HG02571 (cell line): Measurements from ENCODE around the gene ERVFRD-1.
"Not testable (repeated sequence)": the region's sequence is repeated elsewhere in the genome, so short reads cannot be mapped to it uniquely, and the experiment has no call there.

ENCODE experiments used
- ATAC-seq: cut with Tn5 transposase; IDR thresholded peaks from one replicate; pipeline ENCODE4 v1.9.1; 2021; ENCODE audit warnings: mild to moderate bottlenecking, moderate library complexity; ENCODE audit not compliant: unreplicated experiment

ERVFRD-1 gene

DNA sequence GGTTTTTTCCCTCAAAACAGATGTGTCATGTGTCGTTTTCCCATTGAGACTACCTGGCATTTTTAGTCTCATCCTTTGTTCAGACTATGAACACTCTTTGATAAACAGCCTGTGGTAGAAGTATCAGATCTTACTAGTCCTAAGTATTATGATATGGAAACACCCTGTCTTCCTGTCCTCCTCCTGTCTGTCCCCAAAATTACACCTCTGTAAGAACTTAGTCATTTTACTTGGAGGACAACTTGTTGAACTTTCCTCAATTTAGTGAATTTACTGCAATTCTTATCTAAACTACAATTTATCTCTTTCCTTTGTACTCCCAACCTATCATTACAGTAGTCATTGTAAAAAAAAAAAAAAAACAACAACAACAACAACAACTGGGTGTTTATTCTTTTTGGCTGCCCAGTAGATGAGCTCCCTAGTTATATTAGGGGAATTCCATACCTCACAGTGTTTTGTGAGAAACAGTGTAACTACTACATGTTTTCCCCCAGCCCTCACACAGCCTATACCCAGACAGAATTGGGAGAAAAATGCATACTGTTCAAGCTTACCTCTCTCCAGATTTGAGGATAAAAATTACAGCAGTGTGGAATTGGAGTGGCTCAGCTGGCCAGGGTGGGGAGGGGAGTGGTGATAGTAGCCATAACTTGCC lies 18.5 kb upstream of the ERVFRD-1 start:
- ATAC-seq = peak; percentile 59

DNA sequence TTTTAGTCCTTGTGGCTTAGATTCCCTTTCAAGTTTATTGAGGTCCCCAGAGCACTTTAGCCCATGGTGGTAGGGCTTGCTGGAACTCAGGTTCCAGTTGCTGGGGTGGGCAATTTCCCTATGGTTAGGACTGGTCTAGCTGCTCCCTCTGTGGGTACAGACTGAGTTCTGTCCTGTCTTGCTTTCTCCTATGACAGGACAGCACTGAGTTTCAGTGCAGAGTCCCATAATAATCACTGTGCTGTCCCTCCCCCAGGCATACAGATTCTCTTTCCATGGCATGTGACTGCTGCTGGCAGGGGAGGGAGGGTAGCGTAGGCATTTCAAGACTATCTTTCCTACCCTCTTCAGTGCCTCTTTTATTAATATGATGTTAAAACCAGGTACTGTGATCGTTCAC lies 17.1 kb upstream of the ERVFRD-1 start:
- ATAC-seq = no peak

DNA sequence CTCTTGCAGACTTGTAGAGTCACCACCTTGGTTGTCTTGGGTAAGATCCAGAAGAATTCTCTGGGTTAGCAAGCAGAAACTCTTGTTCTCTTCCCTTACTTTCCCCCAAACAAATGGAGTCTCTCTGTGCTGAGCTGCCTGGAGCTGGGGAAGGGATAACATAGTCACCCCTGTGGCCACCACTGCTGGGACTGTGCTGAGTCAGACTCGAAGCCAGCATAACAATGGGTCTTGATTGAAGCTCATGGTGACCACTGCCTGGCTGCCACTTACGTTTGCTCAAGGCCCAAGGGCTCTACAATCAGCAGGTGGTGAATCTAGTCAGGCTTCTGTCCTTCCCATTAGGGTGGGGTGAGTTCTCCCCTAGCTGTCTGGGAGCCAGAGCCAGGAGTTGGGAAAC lies 15.4 kb upstream of the ERVFRD-1 start:
- no peak for ATAC-seq

DNA sequence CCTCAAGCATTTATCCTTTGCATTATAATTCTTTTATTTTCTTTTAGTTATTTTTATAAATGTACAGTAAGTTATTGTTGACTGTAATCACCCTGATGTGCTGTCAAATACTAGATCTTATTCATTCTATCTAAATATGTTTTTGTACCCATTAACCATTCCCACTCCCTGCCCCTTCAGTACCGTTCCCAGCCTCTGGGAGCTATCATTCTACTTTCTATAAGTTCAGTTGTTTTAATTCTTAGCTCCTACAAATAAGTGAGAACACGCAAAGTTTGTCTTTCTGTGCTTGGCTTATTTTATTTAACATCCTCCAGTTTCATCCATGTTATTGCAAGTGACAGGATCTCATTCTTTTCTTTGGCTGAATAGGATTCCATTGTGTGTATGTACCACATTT lies 12.5 kb upstream of the ERVFRD-1 start:
- no peak for ATAC-seq

DNA sequence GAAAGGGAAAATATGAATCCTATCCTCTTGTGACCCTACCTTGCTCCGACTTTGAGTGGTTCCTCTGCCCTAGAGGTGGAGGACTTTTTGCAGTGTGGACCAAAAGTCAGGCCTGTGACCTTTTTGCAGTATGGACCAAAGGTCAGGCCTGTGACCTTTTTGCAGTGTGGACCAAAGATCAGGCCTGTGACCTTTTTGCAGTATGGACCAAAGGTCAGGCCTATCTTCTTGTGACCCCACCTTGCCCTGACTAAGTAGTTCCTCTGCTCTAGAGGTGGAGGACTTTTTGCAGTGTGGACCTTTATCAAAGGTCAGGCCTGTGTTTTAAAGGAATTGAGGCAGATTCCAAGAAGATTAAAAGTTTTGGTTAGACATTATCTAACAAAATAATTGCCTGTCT lies 10.9 kb upstream of the ERVFRD-1 start:
- ATAC-seq = no peak

DNA sequence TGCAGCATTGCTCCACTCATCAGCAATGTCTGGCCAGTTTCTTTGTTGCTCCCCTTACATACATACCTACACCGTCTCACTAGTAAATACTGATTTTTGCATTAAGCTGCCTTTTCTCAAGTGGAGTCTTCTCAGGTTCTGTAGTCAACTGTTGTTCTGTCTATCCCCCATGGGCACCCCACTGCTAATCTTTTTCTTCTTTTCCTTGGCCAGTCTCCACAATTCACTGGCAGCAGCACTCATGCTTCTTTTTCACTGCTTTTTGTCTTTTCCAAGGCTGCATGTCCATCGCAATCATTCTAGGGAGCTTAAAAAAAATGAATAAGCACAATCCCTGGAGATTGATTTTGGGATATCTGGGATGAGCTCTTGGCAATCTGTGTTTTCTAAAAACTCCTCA lies 10.3 kb upstream of the ERVFRD-1 start:
- ATAC-seq = no peak

DNA sequence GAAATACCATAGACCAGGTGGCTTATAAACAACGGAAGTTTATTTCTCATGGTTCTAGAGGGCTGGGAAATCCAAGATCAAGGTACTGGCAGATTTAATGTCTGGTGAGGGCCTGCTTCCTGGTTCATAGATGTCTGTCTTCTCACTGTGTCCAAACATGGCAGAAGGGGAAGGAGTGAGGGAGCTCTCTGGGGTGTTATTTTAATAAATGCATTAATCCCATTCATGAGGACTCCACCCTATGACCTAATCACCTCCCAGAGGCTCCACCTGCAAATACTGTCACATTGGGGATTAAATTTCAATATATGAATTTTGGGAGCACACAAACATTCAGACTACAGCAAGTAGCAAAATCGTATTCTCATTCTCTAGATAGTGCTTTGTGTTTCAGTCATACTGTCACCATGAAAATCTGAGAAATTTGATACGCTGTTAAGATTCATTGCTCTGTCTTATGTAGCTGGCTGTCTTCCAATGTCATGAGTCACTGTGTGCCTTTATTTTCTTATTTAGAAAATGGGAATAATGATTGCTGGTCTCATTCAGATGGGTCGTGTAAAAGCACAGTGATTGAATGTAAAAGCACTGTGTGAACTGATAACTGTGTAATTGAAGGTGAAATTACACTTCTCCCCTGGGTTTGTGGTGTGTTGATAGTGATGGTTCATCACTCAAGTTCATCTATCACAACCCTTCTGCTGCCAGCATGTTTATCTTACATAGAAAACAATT lies 8.9 kb upstream of the ERVFRD-1 start:
- ATAC-seq = no peak

DNA sequence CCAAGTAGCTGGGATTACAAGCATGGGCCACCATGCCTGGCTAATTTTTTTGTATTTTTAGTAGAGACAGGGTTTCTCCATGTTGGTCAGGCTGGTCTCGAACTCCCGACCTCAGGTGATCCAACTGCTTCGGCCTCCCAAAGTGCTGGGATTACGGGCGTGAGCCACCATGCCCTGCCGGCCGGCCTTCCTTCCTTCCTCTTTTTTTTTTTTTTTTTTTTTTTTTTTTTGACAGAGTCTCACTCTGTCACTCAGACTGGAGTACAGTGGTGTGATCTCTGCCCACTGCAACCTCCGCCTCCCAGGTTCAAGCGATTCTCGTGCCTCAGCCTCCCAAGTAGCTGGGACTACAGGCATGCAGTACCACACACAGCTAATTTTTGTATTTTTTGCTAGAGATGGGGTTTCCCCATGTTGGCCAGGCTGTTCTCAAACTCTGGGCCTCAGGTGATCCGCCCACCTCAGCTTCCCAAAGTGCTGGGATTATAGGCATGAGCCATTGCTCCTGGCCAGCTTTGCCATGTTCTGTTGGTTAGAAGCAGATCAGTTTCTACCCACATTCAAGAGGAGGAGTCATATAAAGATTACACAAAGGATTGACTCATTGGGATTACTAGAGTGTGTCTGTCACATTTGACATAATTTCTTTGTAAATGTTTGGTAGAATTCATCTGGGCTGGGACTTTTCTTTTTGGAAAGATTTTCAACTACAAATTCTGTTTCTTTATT lies 4.4 kb upstream of the ERVFRD-1 start:
- ATAC-seq = not testable (repeated sequence)

DNA sequence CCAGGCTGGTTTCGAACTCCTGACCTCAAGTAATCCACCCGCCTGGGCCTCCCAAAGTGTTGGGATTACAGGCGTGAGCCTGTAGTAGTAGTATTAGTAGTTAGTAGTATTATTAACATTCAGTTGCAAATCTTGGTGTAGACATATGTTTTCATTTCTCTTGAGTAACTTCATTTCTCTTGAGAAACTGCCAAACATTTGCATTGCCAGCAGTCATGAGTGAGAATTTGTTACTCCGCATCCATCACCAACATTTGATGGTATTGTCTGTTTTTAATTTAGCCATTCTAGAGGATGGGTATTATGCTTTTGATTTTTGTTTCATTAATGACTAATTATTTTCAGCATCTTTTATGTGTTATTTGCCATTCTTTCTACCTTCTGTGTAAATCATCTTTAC lies 1.5 kb upstream of the ERVFRD-1 start:
- ATAC-seq = no peak

DNA sequence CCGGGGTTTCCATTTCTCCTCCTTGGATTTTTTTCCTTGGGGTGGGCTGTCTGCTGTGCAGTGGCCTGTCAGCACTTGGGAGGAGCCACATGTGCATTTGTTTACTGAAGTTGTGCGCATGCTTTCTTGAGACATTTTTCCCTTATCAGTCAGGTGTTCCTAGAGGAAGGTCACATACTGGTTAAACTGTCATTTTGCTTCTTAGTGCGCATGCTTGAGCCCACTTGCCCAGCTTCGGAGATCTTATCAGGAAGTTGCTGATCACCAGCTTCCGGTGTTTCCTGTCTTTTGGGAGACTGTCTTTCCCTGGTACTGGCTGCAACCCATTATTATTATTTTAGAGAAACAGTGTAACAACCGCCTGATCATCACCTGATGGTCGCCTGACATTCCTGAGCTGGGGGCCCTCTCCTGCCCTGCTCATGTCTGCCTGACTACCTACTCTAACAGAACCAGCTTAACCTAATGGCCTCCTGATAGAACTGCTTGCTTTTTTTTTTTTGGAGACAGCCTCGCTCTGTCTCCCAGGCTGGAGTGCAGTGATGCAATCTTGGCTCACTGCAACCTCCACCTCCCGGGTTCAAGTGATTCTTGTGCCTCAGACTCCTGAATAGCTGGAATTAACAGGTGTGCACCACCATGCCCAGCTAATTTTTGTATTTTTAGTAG lies 378 bp upstream of the ERVFRD-1 start:
- no peak for ATAC-seq

DNA sequence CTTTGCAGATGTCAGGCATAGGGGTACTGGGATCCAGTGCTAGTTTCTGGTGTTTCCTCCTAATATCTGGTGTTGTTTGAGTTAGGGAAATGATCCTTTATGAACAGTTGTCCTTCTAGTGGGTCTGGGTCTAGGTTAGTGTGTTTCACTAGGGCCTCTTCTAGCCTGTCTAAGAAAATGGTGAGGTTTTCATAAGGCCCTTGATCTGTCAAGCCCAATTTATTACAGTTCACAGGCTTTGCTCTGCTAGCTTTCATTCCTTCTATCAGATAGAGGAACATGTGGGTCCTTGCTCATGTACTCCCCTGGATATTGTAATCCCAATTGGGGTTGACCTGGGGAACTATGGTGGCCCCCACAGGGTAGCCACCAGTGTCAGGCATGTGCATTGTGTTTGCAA lies 2.8 kb downstream of the ERVFRD-1 start:
- no peak for ATAC-seq

DNA sequence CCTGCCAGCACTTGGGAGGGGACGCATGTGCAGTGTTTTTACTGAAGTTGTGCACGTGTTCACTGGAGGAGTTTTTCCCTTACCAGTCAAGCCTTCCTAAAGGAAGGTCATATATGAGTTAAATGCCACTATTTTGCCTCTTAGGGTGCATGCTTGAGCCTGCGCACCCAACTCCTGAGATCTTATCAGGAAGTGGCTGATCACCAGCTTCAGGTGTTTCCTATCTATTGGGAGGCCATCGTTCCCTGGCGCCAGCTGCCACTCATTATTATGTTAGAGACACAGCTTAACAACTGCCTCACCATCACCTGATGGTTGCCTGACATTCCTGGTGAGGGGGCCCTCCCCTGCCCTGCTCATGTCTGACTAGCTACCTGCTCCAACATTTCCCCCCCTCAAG lies 8.5 kb downstream of the ERVFRD-1 start:
- ATAC-seq = no peak

DNA sequence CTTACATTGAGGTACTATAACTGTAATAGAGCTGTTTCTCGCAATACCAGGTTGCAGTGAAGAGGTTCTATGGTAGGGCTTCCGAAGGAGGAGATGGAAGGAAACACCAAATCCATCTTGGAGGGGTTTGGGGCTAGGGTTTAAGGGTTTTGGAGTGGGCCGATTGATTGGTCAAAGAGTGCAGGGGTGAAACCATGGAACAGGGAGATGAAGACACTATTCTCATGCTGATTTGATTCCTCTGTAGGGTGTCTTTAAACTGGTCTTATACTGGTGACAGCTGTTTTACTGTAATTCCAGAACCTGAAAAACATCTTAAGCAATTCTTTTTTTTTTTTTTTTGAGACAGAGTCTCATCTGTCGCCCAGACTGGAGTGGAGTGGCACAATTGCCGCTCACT lies 10.1 kb downstream of the ERVFRD-1 start:
- ATAC-seq = no peak

DNA sequence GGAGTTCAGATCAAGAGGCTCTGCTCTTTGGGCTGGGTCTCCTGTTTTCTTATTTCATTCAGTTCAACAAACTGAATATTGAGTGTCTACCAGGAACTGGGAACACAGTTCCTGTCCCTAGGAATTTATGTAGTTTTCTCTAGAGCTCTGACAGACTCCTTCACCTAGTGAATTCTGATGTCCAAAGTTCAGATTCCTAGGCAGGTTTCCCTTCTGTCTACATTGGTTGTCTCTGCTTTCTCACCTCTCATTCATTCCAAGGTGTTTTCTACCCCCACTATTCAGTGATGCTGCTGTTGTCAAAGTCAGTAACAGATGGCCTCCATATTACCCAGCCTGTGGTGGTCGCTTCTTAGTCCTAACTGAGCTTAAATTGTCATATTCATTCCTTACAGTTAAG lies 13.5 kb downstream of the ERVFRD-1 start:
- ATAC-seq = no peak

DNA sequence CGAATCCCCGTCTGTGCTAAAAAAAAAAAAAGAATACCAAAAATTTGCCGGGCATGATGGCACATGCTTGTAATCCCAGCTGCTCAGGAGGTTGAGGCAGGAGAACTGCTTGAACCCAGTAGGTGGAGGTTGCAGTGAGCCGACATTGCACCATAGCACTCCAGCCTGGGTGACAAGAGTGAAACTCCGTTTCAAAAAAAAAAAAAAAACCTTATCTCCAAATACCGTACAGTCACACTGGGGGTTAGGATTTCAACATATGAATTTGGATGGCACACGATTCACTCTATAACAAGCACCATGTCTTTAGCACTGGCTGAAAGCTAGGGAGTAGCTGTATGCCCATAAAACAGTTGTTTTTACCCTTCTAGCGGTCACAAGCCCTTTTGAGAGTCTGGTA lies 14.0 kb downstream of the ERVFRD-1 start:
- no peak for ATAC-seq

DNA sequence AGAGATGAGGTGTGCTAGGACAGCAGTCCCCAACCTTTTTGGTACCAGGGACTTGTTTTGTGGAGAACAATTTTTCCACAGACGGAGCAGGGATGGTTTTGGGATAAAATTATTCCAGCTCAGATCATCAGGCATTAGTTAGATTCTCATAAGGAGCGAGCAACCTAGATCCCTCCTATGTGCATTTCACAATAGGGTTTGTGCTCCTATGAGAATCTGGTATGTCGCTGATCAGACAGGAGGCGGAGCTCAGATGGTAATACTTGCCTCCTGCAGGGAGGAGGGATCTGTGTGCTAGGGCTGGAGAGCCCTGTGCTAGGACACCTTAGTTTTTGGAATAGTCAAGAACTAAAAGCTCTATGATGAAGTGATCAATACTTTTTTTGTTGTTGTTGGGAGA lies 15.4 kb downstream of the ERVFRD-1 start:
- no peak for ATAC-seq

DNA sequence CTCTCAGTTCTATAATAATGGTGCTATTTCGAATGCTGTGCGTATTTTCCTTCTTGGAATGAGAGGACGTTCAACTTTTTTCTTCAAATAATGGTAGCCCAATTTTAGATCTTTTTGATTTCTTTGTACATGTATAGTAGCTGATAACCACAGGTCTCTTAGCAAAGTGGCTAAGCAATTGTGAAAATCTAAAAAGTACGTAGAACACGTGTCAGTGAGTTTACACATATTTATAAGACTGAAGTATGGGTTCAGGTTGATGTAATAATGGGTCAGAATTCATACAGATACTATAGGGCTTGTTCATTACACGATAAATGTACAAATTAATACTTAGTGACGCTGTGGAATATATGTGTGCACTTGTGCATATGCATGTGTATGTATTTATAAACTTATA lies 16.6 kb downstream of the ERVFRD-1 start:
- ATAC-seq = no peak

DNA sequence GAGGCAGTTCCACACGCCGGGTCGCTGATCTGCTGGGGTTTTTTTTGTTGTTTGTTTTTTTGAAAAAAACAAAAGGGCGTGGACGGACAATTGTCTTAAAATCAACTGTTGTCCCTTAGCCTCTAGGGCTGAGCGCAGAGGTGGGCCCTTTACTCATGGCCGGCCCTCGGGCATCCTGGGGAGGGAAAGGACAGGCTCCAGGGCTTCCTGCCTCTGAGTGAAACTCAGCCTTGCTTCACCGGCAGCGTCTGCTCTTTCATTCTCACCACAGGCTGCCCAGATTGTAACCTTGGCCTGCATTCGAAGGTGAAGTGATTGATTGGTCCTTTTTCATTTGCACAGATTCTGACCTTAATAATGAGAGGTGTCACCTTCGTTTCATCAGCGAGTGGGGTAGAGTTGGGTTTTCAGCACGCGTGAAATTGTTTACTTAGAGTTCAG lies 17.1 kb downstream of the ERVFRD-1 start:
- peak; percentile 35 for ATAC-seq

DNA sequence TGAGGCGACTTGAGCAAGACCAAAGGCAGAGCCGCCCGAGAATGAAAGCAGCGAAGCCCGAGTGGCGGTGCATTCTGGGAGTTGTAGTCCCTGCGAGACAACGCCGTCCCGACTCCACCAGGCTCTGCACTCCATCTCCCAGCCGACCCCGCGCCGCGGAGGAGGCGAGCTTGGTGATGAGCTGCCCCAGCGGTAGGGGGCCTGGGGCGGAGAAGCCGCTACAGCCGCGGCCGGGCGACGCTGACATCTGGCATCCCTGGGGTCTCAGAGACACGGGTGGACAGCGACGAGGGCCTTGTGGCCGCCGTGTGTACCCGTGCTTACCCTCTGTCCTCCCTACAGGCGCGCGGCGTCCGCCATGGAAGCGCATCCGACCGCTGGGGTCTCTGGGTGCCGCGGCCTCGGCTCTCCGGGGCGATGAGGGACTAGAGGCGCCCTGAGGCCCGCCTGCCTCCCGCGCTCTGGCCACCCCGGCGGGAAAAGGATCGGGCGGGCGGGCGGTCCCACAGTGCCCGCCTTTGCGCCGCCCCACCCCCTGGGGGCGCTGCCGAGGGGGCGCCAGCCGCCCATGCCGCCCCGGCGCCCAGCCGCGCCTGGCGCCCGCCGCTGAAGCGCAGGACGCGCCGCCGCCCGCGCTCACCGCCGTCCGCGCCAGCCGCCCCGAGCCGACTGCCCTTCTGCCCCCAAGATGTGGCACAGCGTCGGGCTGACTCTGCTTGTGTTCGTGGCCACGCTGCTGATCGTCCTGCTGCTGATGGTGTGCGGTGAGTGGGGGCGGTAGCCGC lies 17.7 kb downstream of the ERVFRD-1 start, which contains the start of gene SMIM13:
SMIM13 (plus strand) TSS at position 209 of the 785 bp plus-strand sequence; CDS start at position 689, 480 bp downstream.
- ATAC-seq = peak; percentile 92

DNA sequence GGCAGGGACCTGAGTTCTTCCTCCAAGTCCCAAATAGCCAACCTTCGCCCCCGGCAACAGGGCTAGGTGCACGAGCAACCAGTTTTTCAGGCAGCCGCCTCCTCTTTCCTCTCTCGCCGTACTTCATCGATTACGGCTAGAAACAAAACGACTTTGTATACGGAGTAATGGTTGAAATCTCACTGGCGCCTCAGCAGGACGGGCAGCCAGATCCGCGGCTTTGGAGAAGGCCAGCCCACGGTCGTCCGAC lies 18.2 kb downstream of the ERVFRD-1 start:
- ATAC-seq = peak; percentile 15
